Neural crest cell (in vitro differentiated cells): ENCODE data around the gene CNGB1. TPM values are rescaled to one million over a fixed set of nuclear protein-coding genes. Genes with fewer than 3 reads are reported as not detected.
A peak's percentile ranks its signal among the peaks of the same experiment; 100 is the strongest.

ENCODE experiments used
- DNase-seq: peaks from one replicate; pipeline ENCODE4 v3.0.0; 2021; ENCODE audit warnings: low read depth, mixed read lengths, low spot score
- H3K27ac Mint-ChIP-seq: one replicate; pipeline ENCODE4 v1.8.0; 2021; ENCODE audit warnings: mild to moderate bottlenecking, mixed read lengths; ENCODE audit not compliant: unreplicated experiment
- H3K27me3 Mint-ChIP-seq: 2 replicates; pipeline ENCODE4 v1.8.0; 2021; ENCODE audit warnings: low read depth, mild to moderate bottlenecking, mixed read lengths
- H3K36me3 Mint-ChIP-seq: 2 replicates; pipeline ENCODE4 v1.8.0; 2021; ENCODE audit warnings: low read depth, mild to moderate bottlenecking, mixed read lengths
- H3K4me1 Mint-ChIP-seq: 2 replicates; pipeline ENCODE4 v1.8.0; 2021; ENCODE audit warnings: mixed read lengths
- H3K4me3 Mint-ChIP-seq: one replicate; pipeline ENCODE4 v1.8.0; 2021; ENCODE audit warnings: mild to moderate bottlenecking, mixed read lengths
- H3K9me3 Mint-ChIP-seq: 2 replicates; pipeline ENCODE4 v1.8.0; 2021; ENCODE audit warnings: mixed read lengths
- CTCF ChIP-seq: fragments of 200-600 bp; sonication (generic); conservative IDR thresholded peaks from 2 replicates; pipeline ENCODE4 v1.5.0; 2021; ENCODE audit warnings: antibody characterized with exemption, mild to moderate bottlenecking
- long read RNA-seq: library from polyadenylated mRNA; unstranded; transcript quantifications from one replicate; pipeline ENCODE4 v2.0.0, GENCODE V29; 2020
- total RNA-seq: library from RNA; stranded (reverse); gene quantifications from 2 replicates; pipeline ENCODE4 v1.2.1, GENCODE V29; 2021

Gene CNGB1
- total RNA-seq, result 0.21 and 0.57 TPM in 2 replicates
- long read RNA-seq, result 0 reads

DNA sequence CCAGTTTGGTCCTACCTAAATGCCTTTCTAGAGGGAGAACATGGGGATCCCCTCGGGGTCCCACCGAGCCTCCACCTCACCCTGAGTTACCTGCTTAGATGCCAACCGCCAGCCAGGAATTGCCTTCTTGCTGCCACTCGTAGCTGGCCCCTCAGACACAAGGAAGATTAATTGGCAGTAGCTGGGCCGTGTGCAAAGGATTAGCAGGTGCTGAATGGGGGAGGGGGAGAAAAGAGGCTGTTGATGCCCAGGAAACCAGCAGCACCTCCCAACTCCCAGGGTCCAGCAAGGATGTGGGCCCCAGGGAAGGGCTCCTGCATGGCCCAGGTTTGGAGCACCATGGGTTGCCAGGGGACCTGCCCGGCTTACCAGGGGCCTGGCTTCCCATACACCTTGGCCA, at the start of gene CNGB1:
TSS of gene CNGB1 (minus strand) at position 159 of the 400 bp plus-strand sequence. CDS start 3,842 bp downstream, outside the sequence.
- H3K9me3 Mint-ChIP-seq, result no peaks in the 10 kb centered on the region
- no peak within 1 kb of the TSS for H3K27ac Mint-ChIP-seq

DNA sequence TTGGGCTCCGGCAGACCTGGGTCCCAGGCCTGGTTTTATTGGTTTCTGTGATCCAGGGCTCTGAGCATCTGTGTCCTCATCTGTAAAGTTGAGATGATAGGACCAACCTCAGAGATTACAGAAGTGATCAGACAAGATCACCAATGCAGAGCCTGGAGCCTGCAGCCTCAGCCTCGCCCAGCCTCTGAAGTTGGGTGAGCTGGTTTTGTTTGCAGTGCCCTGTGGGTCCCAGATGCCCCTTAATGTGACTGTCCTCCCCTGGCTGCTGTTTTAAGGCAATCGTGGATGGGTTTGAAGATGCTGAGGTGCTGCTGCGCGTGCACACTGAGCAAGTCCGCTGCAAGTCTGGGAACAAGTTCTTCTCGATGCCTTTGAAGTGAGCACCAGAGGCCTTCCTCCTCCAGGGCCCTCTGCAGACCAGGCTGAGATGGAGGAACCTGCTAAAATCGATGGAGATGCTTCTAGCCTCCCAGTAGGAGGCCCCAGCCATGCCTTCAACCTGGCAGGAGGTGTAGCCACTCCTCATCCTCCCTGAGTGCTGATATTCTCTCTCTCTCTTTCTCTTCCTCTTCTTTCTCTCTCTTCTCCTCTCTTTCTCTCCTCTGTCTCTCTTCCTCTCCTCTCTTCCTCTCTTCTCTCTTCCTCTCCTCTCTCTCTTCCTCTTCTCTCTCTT, 49.1 kb upstream of the CNGB1 start:
- Mint-ChIP-seq H3K9me3 (no peaks in the 10 kb centered on the region), H3K27ac (no peak overlapping the region), H3K36me3 (no peaks in the 10 kb centered on the region), H3K27me3 (peaks cover 24% of the 10 kb centered on the region), H3K4me3 (no peak overlapping the region), H3K4me1 (peaks cover 19% of the 10 kb centered on the region)
- DNase-seq, result no peak
- TF ChIP-seq CTCF, result no peak

More for the DNA sequence above, at the start of gene CNGB1:
- Mint-ChIP-seq H3K4me3 (no peak within 1 kb of the TSS), H3K27me3 (no peaks in the 10 kb centered on the region), H3K4me1 (peaks cover 3% of the 10 kb centered on the region), H3K36me3 (no peaks in the 10 kb centered on the region)
- no peak for DNase-seq
- no peak for TF ChIP-seq CTCF

GRCh38 chr16:58018803-58019202, 47.9 kb upstream of the CNGB1 start:
- no peak for DNase-seq
- Mint-ChIP-seq H3K4me3 (no peak overlapping the region), H3K4me1 (peaks cover 14% of the 10 kb centered on the region), H3K36me3 (no peaks in the 10 kb centered on the region), H3K27me3 (peaks cover 12% of the 10 kb centered on the region), H3K27ac (no peak overlapping the region), H3K9me3 (no peaks in the 10 kb centered on the region)
- no peak for TF ChIP-seq CTCF

GRCh38 chr16:58016840-58017446, 46.0 kb upstream of the CNGB1 start:
- H3K4me3 Mint-ChIP-seq, result no peak overlapping the region
- H3K36me3 Mint-ChIP-seq, result no peaks in the 10 kb centered on the region
- no peak overlapping the region for H3K27ac Mint-ChIP-seq
- no peaks in the 10 kb centered on the region for H3K27me3 Mint-ChIP-seq
- no peak for TF ChIP-seq CTCF
- no peak for DNase-seq
- H3K9me3 Mint-ChIP-seq, result no peaks in the 10 kb centered on the region
- peaks cover 9% of the 10 kb centered on the region for H3K4me1 Mint-ChIP-seq

- no peaks in the 10 kb centered on the region for H3K4me1 Mint-ChIP-seq
- no peak overlapping the region for H3K4me3 Mint-ChIP-seq
- peak overlapping the region; percentile 48 for H3K27ac Mint-ChIP-seq
Measured at GRCh38 chr16:58013201-58013956, 42.5 kb upstream of the CNGB1 start.

More at GRCh38 chr16:58013201-58013956, 42.5 kb upstream of the CNGB1 start:
- Mint-ChIP-seq H3K36me3 (peaks cover 4% of the 10 kb centered on the region), H3K9me3 (no peaks in the 10 kb centered on the region), H3K27me3 (no peaks in the 10 kb centered on the region)
- DNase-seq, result no peak
- no peak for TF ChIP-seq CTCF
